Ecto neural progenitor cell (in vitro differentiated cells): ENCODE results near the gene SSTR3.

Source experiments
- DNase-seq: peaks from one replicate; pipeline ENCODE4 v3.0.0-alpha.2; 2018; ENCODE audit warnings: low spot score

SSTR3 gene

GRCh38 chr22:37166675-37167066 is 45.6 kb downstream of the SSTR3 start:
- peak; percentile 86 for DNase-seq

DNA sequence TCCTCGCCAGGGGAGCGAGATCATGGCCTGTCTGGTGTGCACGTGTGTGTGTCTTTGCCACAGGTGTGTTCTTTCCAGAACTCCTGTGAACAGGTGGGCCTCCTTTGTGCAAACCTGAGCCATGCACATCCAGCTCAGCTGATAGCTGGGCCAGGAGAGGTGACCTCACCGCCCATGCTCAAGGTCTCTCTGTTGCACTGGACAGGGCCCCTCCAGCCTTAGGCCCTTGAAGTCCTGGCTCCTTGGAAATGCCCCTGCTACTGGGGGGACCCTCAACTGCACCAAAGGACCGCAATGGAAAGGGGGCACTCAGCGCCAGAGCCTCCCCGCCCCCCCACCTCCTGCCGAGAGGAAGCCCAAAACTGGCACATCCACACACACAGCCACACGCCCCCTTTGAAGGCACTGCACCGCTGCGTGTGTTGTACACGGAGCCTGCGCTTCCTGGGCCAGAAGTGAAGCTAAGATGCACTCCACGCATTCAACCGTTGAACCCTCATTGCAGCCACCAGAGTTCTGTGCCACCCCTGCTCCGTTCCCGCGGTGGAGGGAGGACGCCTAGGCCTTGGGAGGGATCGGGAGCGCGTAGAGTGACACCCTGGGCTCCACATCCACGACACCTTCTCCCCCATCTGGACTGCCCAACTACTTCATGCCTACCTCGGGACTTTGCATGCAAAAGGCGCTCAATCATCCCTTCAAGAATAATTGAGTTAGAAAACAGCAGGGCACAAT is 46.2 kb downstream of the SSTR3 start:
- DNase-seq = no peak

DNA sequence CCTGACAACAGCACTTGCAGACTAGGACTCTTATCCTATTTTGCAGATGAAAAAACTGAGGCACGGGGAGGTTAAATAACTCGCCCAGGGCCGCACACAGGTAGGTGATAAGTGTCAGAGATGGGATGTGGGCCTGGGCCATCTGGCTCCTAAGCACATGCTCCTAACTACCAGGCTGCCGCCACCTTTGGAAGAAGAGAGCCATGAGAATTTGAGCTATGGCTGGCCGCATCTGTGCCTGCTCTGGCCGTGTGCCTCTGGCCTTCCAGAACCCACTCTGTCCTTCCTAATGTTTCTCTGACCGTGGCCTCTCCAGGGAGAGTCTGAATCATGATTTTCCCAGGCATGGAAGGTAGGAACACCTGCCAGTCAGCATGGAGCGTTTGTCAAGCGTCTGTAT is 47.2 kb downstream of the SSTR3 start:
- DNase-seq = no peak

DNA sequence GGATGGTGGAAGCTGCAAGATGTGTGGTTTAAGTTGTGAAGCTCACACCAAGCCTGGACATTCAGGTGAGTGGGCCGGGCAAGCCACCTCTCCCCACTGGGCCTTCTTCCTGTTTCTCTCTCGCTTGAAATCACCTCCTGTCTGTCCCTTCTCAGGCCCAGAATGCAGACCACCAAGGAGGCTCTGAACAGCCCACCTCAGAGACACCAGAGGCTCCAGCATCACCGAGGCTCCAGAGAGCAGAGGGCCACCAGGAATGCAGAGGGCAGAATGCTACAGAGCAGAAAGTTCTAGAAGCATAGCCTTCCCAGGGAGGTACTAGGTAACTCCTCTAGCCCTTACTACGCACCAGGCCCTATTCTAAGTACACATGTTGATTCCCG is 47.8 kb downstream of the SSTR3 start:
- DNase-seq = no peak

GRCh38 chr22:37163575-37164504 is 48.4 kb downstream of the SSTR3 start:
- no peak for DNase-seq

GRCh38 chr22:37163096-37163489 is 49.2 kb downstream of the SSTR3 start:
- no peak for DNase-seq

DNA sequence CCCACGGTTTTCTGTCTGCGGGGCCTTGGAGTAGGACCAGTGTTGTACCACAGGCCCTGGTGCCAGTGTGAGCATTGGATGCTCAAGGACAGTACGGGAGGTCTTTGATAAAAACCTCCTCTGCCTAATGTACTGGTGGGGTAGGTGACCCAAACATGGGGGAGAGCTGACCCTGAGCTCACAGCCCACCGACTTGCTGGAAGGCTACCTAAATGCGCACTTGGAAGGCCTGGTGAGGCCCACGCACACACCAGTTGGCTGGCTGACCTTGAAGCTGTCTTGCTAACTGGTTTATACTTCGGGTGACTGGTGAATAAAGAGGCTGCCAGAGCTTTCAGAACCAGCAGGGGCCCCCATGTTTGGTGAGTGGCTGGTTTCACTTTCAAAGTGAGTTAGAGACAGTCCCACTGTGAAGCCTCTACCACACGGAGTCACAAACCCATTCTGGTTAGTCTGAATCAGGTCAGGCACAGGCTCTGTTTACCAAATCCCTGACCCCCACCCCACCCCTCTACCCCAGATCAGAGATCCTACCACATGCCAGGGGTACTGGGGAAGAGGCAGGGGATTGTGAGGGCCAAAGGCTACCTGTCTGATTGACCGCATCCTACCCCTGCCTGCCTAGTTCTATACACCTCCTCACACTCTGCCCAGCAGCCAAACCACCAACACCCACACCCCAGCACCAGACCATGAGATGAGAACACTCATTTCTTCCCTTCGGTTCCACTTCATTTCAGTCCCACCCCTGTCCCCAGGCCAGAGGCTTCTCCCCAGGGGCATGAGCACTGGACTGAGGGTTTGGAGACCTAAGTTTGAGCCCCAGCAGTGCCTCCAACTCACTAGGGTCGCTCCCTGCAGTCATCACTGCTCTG is 49.8 kb downstream of the SSTR3 start:
- DNase-seq = no peak

DNA sequence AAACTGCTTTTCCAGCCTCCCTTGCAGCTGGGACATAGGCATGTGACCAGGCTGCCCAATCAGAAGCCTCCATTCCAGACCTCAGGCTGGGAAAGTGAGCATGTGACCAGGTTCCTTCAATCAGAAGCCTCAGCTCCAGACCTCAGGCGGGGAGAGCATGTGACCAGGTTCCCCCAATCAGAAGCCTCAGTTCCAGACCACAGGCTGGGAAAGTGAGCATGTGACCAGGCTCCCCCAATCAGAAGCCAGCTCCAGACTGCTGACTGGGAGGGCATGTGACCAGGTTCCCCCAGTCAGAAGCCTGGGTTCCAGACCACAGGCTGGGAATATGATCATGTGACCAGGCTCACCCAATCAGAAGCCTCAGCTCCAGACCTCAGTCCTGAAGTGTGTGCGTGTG is 50.8 kb downstream of the SSTR3 start:
- DNase-seq = no peak

GRCh38 chr22:37160027-37160426 is 52.2 kb downstream of the SSTR3 start:
- no peak for DNase-seq

GRCh38 chr22:37158963-37159290 is 53.4 kb downstream of the SSTR3 start:
- no peak for DNase-seq

GRCh38 chr22:37157516-37158285 is 54.6 kb downstream of the SSTR3 start:
- no peak for DNase-seq

DNA sequence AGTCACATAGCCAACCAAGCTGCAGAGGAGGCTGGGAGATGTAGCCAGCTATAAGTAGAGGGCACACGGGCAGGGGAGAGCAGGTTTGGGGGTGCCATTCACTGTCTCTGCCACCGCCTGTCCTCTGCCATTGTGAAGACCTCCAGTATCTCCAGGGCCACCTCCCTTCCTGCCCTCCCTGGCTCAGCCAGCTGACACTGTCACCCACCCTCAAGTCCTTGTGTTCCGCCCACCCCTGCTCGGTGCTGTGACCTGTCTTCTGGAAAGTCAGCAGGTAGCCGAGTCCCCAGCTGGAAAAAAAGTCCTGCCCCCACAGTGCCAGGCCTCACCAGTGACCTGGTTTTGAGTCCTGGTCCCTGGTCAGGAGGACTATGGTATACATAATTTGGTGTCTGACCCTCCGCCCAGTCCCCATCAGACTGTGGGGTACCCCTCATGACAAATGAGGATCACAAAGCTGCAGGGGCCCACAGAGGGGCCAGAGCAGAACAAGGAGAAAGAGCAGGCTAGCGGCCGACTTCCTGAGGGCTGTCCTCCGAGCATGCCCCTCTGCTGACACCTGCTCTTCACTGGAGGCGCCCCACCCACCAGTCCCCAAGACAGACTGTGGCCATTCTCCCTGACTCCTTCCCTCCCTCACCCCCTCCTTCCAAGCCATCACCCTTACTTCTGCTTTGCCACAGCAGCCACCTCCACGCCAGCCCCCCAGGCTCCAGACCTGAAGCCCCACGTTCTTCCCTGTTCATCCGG is 55.4 kb downstream of the SSTR3 start:
- no peak for DNase-seq

DNA sequence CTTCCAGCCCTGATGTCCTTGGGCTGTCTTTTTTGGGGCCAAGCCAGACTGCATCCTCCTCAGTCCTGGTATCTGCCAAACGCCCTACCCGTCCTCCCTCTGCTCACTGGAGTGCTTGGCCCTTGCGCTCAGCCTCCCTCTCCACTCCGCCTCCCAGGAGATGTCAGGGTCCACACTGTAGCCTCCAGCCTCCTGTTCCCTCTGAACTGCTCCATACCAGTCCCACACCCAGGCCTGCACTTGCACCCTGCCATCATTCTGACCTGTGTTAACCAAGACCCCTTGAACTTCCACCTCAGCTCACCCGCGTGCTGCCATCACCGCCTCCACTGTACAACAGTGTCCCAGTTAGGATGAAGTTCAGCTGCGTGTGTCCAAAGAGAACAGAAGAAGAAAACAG is 56.3 kb downstream of the SSTR3 start:
- DNase-seq = no peak

GRCh38 chr22:37154925-37155712 is 57.2 kb downstream of the SSTR3 start:
- DNase-seq = no peak
